ENCODE data around the gene KDM2A. TPM values are rescaled to one million over a fixed set of nuclear protein-coding genes. Genes with fewer than 3 reads are reported as not detected.
A peak's percentile ranks its signal among the peaks of the same experiment; 100 is the strongest.

The KDM2A gene
- total RNA-seq, 1 donor from 2014 or later, result 38.4 TPM

GRCh38 chr11:67113231-67113721 is 5.8 kb upstream of the KDM2A start:
- TF ChIP-seq, protein P1, sequence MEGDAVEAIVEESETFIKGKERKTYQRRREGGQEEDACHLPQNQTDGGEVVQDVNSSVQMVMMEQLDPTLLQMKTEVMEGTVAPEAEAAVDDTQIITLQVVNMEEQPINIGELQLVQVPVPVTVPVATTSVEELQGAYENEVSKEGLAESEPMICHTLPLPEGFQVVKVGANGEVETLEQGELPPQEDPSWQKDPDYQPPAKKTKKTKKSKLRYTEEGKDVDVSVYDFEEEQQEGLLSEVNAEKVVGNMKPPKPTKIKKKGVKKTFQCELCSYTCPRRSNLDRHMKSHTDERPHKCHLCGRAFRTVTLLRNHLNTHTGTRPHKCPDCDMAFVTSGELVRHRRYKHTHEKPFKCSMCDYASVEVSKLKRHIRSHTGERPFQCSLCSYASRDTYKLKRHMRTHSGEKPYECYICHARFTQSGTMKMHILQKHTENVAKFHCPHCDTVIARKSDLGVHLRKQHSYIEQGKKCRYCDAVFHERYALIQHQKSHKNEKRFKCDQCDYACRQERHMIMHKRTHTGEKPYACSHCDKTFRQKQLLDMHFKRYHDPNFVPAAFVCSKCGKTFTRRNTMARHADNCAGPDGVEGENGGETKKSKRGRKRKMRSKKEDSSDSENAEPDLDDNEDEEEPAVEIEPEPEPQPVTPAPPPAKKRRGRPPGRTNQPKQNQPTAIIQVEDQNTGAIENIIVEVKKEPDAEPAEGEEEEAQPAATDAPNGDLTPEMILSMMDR (IDR thresholded peaks at IDR 0.05; ENCODE audit: insufficient read depth, low read length, severe bottlenecking), result no peak

DNA sequence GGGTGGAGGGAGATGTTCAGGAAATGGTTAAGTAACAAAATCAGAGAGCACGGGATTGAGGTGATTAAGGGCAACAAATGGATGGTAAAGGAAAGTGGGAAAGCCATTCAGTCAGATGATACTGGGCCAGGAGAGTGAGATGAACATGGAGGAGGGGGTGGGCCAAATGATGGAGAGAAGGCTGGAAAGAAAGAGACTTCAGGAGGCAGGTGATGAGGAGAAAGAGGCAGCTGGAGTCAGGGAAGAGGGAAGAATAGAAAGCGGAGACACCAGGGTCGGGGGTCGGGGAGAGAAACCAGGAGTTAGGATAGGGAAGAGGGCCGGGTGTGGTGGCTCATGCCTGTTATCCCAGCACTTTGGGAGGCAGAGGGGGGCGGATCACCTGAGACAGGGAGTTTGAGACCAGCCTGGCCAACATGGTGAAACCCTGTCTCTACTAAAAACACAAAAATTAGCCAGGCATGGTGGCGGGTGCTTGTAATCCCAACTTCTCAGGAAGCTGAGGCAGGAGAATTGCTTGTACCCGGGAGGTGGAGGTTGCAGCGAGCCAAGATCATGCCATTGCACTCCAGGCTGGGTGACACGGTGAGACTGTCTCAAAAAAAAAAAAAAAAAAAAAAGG is 4.7 kb upstream of the KDM2A start:
- TF ChIP-seq, protein P1 (IDR thresholded peaks at IDR 0.05; ENCODE audit: insufficient read depth, low read length, severe bottlenecking), result no peak
- FAIRE-seq (no peak), DNase-seq (ENCODE audit: low read depth) (no peak)
- Histone ChIP-seq H3K4me3 (ENCODE audit: low read depth, low read length) (no peak overlapping the region), H3K27me3 (ENCODE audit: control insufficient read depth, insufficient read depth, low read length) (no peaks in the 10 kb centered on the region), H3K36me3 (ENCODE audit: control insufficient read depth, insufficient read depth, low read length) (no peaks in the 10 kb centered on the region)

More at GRCh38 chr11:67113231-67113721, 5.8 kb upstream of the KDM2A start:
- Histone ChIP-seq H3K36me3 (ENCODE audit: control insufficient read depth, insufficient read depth, low read length) (no peaks in the 10 kb centered on the region), H3K4me3 (ENCODE audit: low read depth, low read length) (no peak overlapping the region), H3K27me3 (ENCODE audit: control insufficient read depth, insufficient read depth, low read length) (no peaks in the 10 kb centered on the region)
- FAIRE-seq, result no peak
- no peak for DNase-seq (ENCODE audit: low read depth)

- Histone ChIP-seq H3K4me3 (ENCODE audit: low read depth, low read length) (no peak overlapping the region), H3K27me3 (ENCODE audit: control insufficient read depth, insufficient read depth, low read length) (no peaks in the 10 kb centered on the region), H3K36me3 (ENCODE audit: control insufficient read depth, insufficient read depth, low read length) (no peaks in the 10 kb centered on the region)
- TF ChIP-seq, protein P1 (IDR thresholded peaks at IDR 0.05; ENCODE audit: insufficient read depth, low read length, severe bottlenecking), result no peak
- no peak for FAIRE-seq
- no peak for DNase-seq (ENCODE audit: low read depth)
Measured at GRCh38 chr11:67116758-67117105, 2.3 kb upstream of the KDM2A start.

GRCh38 chr11:67117176-67117575 is 1.9 kb upstream of the KDM2A start:
- DNase-seq (ENCODE audit: low read depth), result no peak
- Histone ChIP-seq H3K36me3 (ENCODE audit: control insufficient read depth, insufficient read depth, low read length) (no peaks in the 10 kb centered on the region), H3K27me3 (ENCODE audit: control insufficient read depth, insufficient read depth, low read length) (no peaks in the 10 kb centered on the region), H3K4me3 (ENCODE audit: low read depth, low read length) (no peak overlapping the region)
- FAIRE-seq, result no peak
- TF ChIP-seq, protein P1 (IDR thresholded peaks at IDR 0.05; ENCODE audit: insufficient read depth, low read length, severe bottlenecking), result no peak

DNA sequence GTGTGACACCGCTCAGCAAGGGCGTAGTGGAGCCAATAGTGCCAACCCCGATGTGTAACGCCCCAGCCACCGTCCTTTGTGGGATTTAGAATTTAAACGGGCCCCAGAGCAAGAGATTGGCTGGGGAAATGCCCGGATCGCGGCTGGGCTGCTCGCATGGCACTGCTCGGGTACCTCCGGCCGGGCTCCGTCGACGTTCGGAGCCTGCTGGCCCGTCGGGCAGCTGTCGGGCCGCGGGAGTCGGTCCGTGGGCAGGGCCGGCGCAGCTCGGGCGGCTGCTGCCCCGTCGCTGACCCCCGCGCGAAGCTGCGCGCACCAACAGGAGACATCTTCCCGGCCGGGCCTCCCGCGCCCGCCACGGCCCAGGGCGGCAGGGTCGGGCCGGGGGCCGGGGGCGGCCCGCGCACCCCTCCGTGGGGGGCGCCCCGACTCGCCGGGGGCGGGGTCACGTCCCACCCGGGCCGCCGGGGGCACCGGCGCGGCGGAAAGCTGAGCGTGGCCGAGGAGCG is 1.3 kb upstream of the KDM2A start:
- FAIRE-seq, result no peak
- peak overlapping the region; percentile 40 for H3K4me3 ChIP-seq (ENCODE audit: low read depth, low read length)
- no peak for DNase-seq (ENCODE audit: low read depth)

More for the DNA sequence above, 1.3 kb upstream of the KDM2A start:
- H3K36me3 ChIP-seq (ENCODE audit: control insufficient read depth, insufficient read depth, low read length), result no peaks in the 10 kb centered on the region
- no peaks in the 10 kb centered on the region for H3K27me3 ChIP-seq (ENCODE audit: control insufficient read depth, insufficient read depth, low read length)
- TF ChIP-seq, protein P1 (IDR thresholded peaks at IDR 0.05; ENCODE audit: insufficient read depth, low read length, severe bottlenecking), result no peak
